Dedifferentiated amniotic fluid mesenchymal stem cell (primary cell): Measurements from ENCODE around the gene NCF2.

ENCODE experiments used
- DNase-seq: peaks from one replicate; pipeline ENCODE4 v3.0.0-alpha.2; 2016; ENCODE audit errors: extremely low spot score

Gene NCF2

GRCh38 chr1:183585038-183585437 is 5.2 kb downstream of the NCF2 start:
- no peak for DNase-seq

GRCh38 chr1:183584147-183584546 is 6.1 kb downstream of the NCF2 start:
- DNase-seq: no peak

- no peak for DNase-seq
Measured at GRCh38 chr1:183583466-183583865, 6.8 kb downstream of the NCF2 start.

GRCh38 chr1:183582021-183582713 is 8.1 kb downstream of the NCF2 start:
- no peak for DNase-seq

GRCh38 chr1:183580281-183580682 is 10.0 kb downstream of the NCF2 start:
- no peak for DNase-seq

GRCh38 chr1:183578856-183579255 is 11.4 kb downstream of the NCF2 start:
- no peak for DNase-seq

GRCh38 chr1:183577897-183578465 is 12.3 kb downstream of the NCF2 start:
- no peak for DNase-seq

GRCh38 chr1:183576537-183576936 is 13.7 kb downstream of the NCF2 start:
- DNase-seq: no peak

- no peak for DNase-seq
Measured at GRCh38 chr1:183575606-183576005, 14.7 kb downstream of the NCF2 start.

- no peak for DNase-seq
Measured at GRCh38 chr1:183572721-183573120, 17.5 kb downstream of the NCF2 start.

- no peak for DNase-seq
Measured at GRCh38 chr1:183571678-183572268, 18.5 kb downstream of the NCF2 start.

GRCh38 chr1:183570451-183570850 is 19.8 kb downstream of the NCF2 start:
- no peak for DNase-seq

GRCh38 chr1:183569801-183570200 is 20.5 kb downstream of the NCF2 start:
- DNase-seq: no peak

- DNase-seq: no peak
Measured at GRCh38 chr1:183569141-183569540, 21.1 kb downstream of the NCF2 start.

- no peak for DNase-seq
Measured at GRCh38 chr1:183568176-183569021, 21.9 kb downstream of the NCF2 start.

- no peak for DNase-seq
Measured at GRCh38 chr1:183567584-183567983, 22.7 kb downstream of the NCF2 start.

- DNase-seq: no peak
Measured at GRCh38 chr1:183566026-183566425, 24.2 kb downstream of the NCF2 start.

- DNase-seq: no peak
Measured at GRCh38 chr1:183565261-183565660, 25.0 kb downstream of the NCF2 start.

- no peak for DNase-seq
Measured at GRCh38 chr1:183562701-183563100, 27.6 kb downstream of the NCF2 start.

GRCh38 chr1:183559061-183559460 is 31.2 kb downstream of the NCF2 start:
- DNase-seq: no peak

- DNase-seq: no peak
Measured at GRCh38 chr1:183554577-183554976, 35.7 kb downstream of the NCF2 start.

- no peak for DNase-seq
Measured at GRCh38 chr1:183553764-183554163, 36.5 kb downstream of the NCF2 start.

- no peak for DNase-seq
Measured at GRCh38 chr1:183553331-183553730, 36.9 kb downstream of the NCF2 start.
